Measurements from ENCODE around the gene CBX1.
A peak's percentile ranks its signal among the peaks of the same experiment; 100 is the strongest.

The CBX1 gene

GRCh38 chr17:48053758-48054237 lies 47.5 kb downstream of the CBX1 start:
- H3K4me3 ChIP-seq (ENCODE audit: low read length) = no peak overlapping the region

GRCh38 chr17:48052956-48053757 lies 48.1 kb downstream of the CBX1 start:
- no peak overlapping the region for H3K4me3 ChIP-seq (ENCODE audit: low read length)
- TF ChIP-seq, protein P1, sequence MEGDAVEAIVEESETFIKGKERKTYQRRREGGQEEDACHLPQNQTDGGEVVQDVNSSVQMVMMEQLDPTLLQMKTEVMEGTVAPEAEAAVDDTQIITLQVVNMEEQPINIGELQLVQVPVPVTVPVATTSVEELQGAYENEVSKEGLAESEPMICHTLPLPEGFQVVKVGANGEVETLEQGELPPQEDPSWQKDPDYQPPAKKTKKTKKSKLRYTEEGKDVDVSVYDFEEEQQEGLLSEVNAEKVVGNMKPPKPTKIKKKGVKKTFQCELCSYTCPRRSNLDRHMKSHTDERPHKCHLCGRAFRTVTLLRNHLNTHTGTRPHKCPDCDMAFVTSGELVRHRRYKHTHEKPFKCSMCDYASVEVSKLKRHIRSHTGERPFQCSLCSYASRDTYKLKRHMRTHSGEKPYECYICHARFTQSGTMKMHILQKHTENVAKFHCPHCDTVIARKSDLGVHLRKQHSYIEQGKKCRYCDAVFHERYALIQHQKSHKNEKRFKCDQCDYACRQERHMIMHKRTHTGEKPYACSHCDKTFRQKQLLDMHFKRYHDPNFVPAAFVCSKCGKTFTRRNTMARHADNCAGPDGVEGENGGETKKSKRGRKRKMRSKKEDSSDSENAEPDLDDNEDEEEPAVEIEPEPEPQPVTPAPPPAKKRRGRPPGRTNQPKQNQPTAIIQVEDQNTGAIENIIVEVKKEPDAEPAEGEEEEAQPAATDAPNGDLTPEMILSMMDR (IDR thresholded peaks at IDR 0.05; ENCODE audit: insufficient read depth, low read depth, low read length, missing control alignments) = no peak
- no peak for DNase-seq (ENCODE audit: low read depth)

More at GRCh38 chr17:48053758-48054237, 47.5 kb downstream of the CBX1 start:
- no peak for DNase-seq (ENCODE audit: low read depth)
- TF ChIP-seq, protein P1 (IDR thresholded peaks at IDR 0.05; ENCODE audit: insufficient read depth, low read depth, low read length, missing control alignments) = no peak

GRCh38 chr17:48051706-48052486 lies 49.4 kb downstream of the CBX1 start:
- peak; percentile 60 for DNase-seq (ENCODE audit: low read depth)
- H3K4me3 ChIP-seq (ENCODE audit: low read length) = no peak overlapping the region
- TF ChIP-seq, protein P1 (IDR thresholded peaks at IDR 0.05; ENCODE audit: insufficient read depth, low read depth, low read length, missing control alignments) = no peak

GRCh38 chr17:48051283-48051682 lies 50.0 kb downstream of the CBX1 start:
- no peak overlapping the region for H3K4me3 ChIP-seq (ENCODE audit: low read length)
- no peak for DNase-seq (ENCODE audit: low read depth)
- TF ChIP-seq, protein P1 (IDR thresholded peaks at IDR 0.05; ENCODE audit: insufficient read depth, low read depth, low read length, missing control alignments) = no peak

DNA sequence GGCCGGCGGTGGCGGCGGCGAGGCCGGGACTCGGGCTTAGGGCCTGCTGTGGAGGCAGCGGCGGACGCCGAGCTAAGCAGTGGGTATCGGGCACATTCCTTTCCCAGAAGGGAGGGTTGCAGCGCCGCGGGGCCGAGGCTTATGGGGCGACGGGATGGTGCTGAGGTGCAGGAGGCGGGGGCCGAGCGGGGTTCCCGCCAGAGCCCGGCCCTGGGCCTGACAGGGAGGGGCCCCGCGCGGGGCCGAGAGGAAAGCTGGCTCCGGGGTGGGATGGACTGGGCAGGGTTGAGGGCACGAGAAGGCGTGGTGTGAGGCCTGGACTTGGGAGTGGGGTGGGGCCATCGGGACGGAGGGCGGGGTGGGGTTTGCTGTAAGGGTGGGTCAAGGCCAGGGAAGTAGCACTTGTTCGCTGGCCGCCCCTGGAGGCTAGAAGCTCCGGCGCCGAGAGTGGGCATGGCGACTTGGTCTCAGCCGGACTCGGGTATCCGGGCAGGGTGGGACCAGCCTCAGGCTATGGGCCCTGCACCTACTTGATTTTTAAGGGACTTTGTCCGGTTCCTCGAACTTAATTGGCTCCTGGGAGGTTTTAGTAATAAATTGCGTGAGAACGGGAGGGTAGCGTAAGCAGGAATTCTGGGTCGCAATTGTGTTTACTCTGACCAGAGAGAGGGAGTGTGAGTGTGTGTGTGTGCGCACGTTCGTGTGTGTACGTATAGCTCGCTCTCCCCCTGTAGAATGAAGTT lies 52.7 kb downstream of the CBX1 start:
- H3K4me3 ChIP-seq (ENCODE audit: low read length) = peak overlapping the region; percentile 88
- TF ChIP-seq, protein P1 (IDR thresholded peaks at IDR 0.05; ENCODE audit: insufficient read depth, low read depth, low read length, missing control alignments) = no peak
- DNase-seq (ENCODE audit: low read depth) = peak; percentile 76

DNA sequence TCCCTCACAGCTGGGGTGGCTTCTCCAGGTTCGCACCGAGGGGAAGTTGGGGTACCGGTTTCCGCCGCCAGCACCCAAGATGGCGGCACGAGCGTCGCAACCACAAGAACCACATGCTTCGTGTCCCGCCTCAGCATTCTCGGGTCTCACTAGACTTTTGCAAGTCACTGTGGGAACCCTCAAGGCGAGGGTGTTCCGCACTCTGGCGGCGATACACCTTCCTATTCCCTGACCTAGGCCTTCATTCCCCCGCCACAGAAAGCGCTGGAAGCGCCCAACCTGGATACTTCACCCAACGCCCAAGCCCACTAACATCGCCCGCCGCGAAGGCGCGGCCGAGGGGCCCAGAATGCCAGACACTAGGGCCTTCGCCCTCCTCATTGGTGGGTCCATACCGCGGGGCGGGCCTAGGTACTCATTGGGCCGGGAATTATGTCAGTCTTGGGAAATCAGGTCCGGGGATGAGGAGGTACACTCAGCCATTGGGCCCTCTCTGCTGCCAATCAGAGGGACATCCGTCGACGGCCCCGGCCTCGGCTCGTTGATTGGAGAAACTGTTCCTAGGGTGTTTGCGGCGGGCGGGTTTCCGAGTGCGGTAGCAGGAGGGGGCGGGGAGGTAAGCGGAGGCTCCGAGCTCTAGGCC lies 53.4 kb downstream of the CBX1 start, which contains the start of gene NFE2L1:
NFE2L1 (plus strand) TSS at position 619 of the 643 bp plus-strand sequence. CDS start 2,760 bp downstream, outside the sequence.
- peak within 1 kb of the TSS; percentile 88 for H3K4me3 ChIP-seq (ENCODE audit: low read length)
- DNase-seq (ENCODE audit: low read depth) = peak; percentile 100
- TF ChIP-seq, protein P1 (IDR thresholded peaks at IDR 0.05; ENCODE audit: insufficient read depth, low read depth, low read length, missing control alignments) = no peak

Data from epithelial cell of esophagus (primary cell).